Heart left ventricle (tissue), 16 donors: Measurements from ENCODE around the gene SPATA2. TPM values are rescaled to one million over a fixed set of nuclear protein-coding genes. Genes with fewer than 3 reads are reported as not detected.
A peak's percentile ranks its signal among the peaks of the same experiment; 100 is the strongest.
"Not testable (repeated sequence)": the region's sequence is repeated elsewhere in the genome, so short reads cannot be mapped to it uniquely, and the experiment has no call there.

ENCODE experiments used
- ATAC-seq, 4 donors: fragments of 200-7000 bp; cut with Tn5 transposase; one replicate each; pipeline ENCODE4 v1.9.1; 2020 to 2022; ENCODE audit warnings: moderate library complexity in 4 of 4, mild to moderate bottlenecking in 3 of 4, moderate number of reproducible peaks in 1 of 4
- DNase-seq, 5 donors: peaks; one replicate each; pipeline ENCODE4 v3.0.0-alpha.2; 2020
- H3K27ac ChIP-seq, 12 donors: fragments of 200-600 bp; sonication (generic) in 4 of 12; one replicate each; pipeline versions ENCODE4 v1.5.0 to v1.8.0; 2016 to 2022; ENCODE audit warnings: mild to moderate bottlenecking in 2 of 12
- H3K27me3 ChIP-seq, 9 donors: fragments of 200-600 bp; sonication (generic) in 2 of 9; one replicate each; pipeline versions ENCODE4 v1.5.1 to v1.8.0; 2016 to 2022; ENCODE audit warnings: mild to moderate bottlenecking in 3 of 9
- H3K36me3 ChIP-seq, 9 donors: fragments of 200-600 bp; sonication (generic) in 2 of 9; one replicate each; pipeline versions ENCODE4 v1.5.0 to v1.8.0; 2018 to 2022; ENCODE audit warnings: mild to moderate bottlenecking in 2 of 9
- H3K4me1 ChIP-seq, 12 donors: fragments of 200-600 bp; sonication (generic) in 4 of 12; one replicate each; pipeline versions ENCODE4 v1.5.0 to v1.8.0; 2016 to 2022; ENCODE audit warnings: mild to moderate bottlenecking in 3 of 12
- H3K4me3 ChIP-seq, 12 donors: fragments of 200-600 bp; sonication (generic) in 4 of 12; one replicate each; pipeline versions ENCODE4 v1.5.0 to v1.8.0; 2017 to 2022; ENCODE audit warnings: mild to moderate bottlenecking in 9 of 12, moderate library complexity in 4 of 12
- H3K9me3 ChIP-seq, 12 donors: fragments of 200-600 bp; sonication (generic) in 4 of 12; one replicate each; pipeline versions ENCODE4 v1.5.0 to v1.8.0; 2016 to 2022; ENCODE audit warnings: mild to moderate bottlenecking in 1 of 12
- POLR2A ChIP-seq, 2 donors: fragments of 450-650 bp; IDR thresholded peaks; one replicate each; pipeline ENCODE4 v1.6.1; 2017; ENCODE audit warnings: antibody characterized with exemption in 2 of 2, mild to moderate bottlenecking in 2 of 2, moderate library complexity in 2 of 2
- WGBS, 4 donors: extraction: QIAGEN DNeasy Blood & Tissue Kit in 2 of 4; methylation state at CpG; one replicate each; pipeline versions ENCODE4 v1.1.5 to v1.1.7; 2013 to 2018; 5-methylcytosine and 5-hydroxymethylcytosine counted together
- intact Hi-C, 10 donors: fragments of 100-400 bp; cut with DNase I; formaldehyde crosslinking; loops; one replicate each; pipeline versions ENCODE4 v1.11.1 to v1.14.2; 2022
- polyA plus RNA-seq, 2 donors: library from polyadenylated mRNA; stranded (reverse); fragments of 200-250 nt; gene quantifications; one replicate each; pipeline ENCODE4 v1.2.3, GENCODE V29; 2013
- total RNA-seq, 9 donors: library from RNA; depleted of rRNA in 2 of 9; stranded (reverse); fragments of >200 nt in 2 of 9; fragmentation: NEBNext Ultra II Directional in 3 of 9; extraction: Animal tissue kit (Norgen Biotek cat#: 25700) in 3 of 9; gene quantifications; one replicate each; pipeline versions ENCODE4 v1.1.0 to v1.2.4, GENCODE V29; 2016 to 2023
- TF ChIP-seq, protein P1 (sequence below), 12 donors: fragments of 200-600 bp; sonication (generic) in 4 of 12; IDR thresholded peaks; one replicate each; pipeline versions ENCODE4 v1.5.0 to v1.8.0; 2018 to 2022; ENCODE audit warnings: antibody characterized with exemption in 12 of 12, mild to moderate bottlenecking in 5 of 12
- donor health status: ischemic (EF 13 %, LVEDD 7.1; RV severe dilation, severe dysfunction).
- donor health status: healthy with polysubstance abuse.
- donor health status: DM: no; HTN: yes; CAD: no.
- donor health status: DM: no; HTN: no; CAD: no.
- donor health status: ischemic (EF 25% LVEDD 6.9; RV normal size, moderate dysfunction).
- donor health status: ischemic (EF 25% LVEDD 5.7; RV mildly dilated, moderate dysfunction).
- donor health status: healthy.
- donor health status: DM: yes; HTN: yes; CAD: no.
- donor health status: ischemic (EF 35%, LVEDD 5.7; RV mildly dilated, moderate dysfunction).
- donor health status: nonischemic (EF 11% LVEDD 7.7; RV severe dilation, severe dysfunction).
- donor health status: DM: yes; HTN: yes; CAD: no.
- donor health status: PGD.
- donor health status: ischemic (EF 29% LVEDD 5.4; RV normal size, mild dysfunction).
- donor health status: nonischemic (EF 23%, LVEDD 6.1; RV moderate dilation, normal function).

Gene SPATA2
- total and polyA plus RNA-seq, 11 donors, result 4.3 to 9.3 (median 7.8) TPM

- H3K27ac ChIP-seq, result no peak overlapping the region
These were observed 15.6 kb downstream of the SPATA2 start for GRCh38 chr20:49899541-49900383.

GRCh38 chr20:49896204-49896603 lies 19.1 kb downstream of the SPATA2 start:
- peaks cover 0 to 46% (median 23%) of the 10 kb centered on the region in 12 donors for H3K4me1 ChIP-seq
- no peaks in the 10 kb centered on the region for H3K36me3 ChIP-seq
- TF ChIP-seq, protein P1, sequence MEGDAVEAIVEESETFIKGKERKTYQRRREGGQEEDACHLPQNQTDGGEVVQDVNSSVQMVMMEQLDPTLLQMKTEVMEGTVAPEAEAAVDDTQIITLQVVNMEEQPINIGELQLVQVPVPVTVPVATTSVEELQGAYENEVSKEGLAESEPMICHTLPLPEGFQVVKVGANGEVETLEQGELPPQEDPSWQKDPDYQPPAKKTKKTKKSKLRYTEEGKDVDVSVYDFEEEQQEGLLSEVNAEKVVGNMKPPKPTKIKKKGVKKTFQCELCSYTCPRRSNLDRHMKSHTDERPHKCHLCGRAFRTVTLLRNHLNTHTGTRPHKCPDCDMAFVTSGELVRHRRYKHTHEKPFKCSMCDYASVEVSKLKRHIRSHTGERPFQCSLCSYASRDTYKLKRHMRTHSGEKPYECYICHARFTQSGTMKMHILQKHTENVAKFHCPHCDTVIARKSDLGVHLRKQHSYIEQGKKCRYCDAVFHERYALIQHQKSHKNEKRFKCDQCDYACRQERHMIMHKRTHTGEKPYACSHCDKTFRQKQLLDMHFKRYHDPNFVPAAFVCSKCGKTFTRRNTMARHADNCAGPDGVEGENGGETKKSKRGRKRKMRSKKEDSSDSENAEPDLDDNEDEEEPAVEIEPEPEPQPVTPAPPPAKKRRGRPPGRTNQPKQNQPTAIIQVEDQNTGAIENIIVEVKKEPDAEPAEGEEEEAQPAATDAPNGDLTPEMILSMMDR (IDR thresholded peaks at IDR 0.05), result no peak
- TF ChIP-seq POLR2A (IDR thresholded peaks at IDR 0.05), result no peak
- intact Hi-C loops, result no loop called here
- H3K4me3 ChIP-seq, result no peak overlapping the region
- H3K27me3 ChIP-seq, result no peaks in the 10 kb centered on the region
- ATAC-seq, result no peak
- no peak for DNase-seq
- H3K9me3 ChIP-seq, result peaks cover 0 to 5% (median 0%) of the 10 kb centered on the region in 12 donors
- no peak overlapping the region for H3K27ac ChIP-seq
- WGBS, 4 donors, result 85 to 96% (median 90%) methylated on average over 6 of the region's 6 CpGs

More at GRCh38 chr20:49899541-49900383, 15.6 kb downstream of the SPATA2 start:
- intact Hi-C loops, result no loop called here
- Histone ChIP-seq H3K9me3 (peaks cover 0 to 5% (median 0%) of the 10 kb centered on the region in 12 donors), H3K36me3 (peaks cover 0 to 27% (median 15%) of the 10 kb centered on the region in 9 donors), H3K27me3 (no peaks in the 10 kb centered on the region), H3K4me3 (no peak overlapping the region), H3K4me1 (peaks cover 0 to 15% (median 0%) of the 10 kb centered on the region in 12 donors)
- 66 to 75% (median 73%) methylated on average over 10 of the region's 10 CpGs for WGBS, 4 donors
- TF ChIP-seq, protein P1 (IDR thresholded peaks at IDR 0.05), result no peak
- no peak for TF ChIP-seq POLR2A (IDR thresholded peaks at IDR 0.05)
- ATAC-seq (no peak), DNase-seq (peak in 1 of 5 donors; percentile 10)

DNA sequence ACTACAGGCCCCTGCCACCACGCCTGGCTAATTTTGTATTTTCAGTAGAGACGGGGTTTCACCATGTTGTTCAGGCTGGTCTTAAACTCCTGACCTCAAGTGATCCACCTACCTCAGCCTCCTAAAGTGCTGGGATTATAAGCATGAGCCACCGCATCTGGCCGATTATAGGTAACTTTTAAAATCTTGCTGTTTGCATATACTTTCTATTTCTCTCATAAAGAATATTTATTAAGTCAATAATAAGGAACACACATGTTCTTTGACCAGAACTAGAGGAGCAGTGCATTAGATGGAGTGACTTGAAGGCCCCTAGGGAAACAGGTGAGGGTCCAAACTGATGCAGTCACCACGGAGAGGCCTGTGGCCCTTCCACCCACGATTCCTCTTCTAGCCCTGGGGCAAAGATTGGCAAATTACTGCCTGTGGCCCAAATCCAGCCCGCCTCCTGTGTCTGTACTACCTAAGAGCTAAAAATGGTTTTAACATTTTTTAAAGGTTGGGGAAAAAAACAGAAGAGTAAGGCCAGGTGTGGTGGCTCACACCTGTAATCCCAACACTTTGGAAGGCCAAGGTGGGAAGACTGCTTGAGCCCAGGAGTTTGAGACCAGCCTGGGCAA lies 19.7 kb downstream of the SPATA2 start:
- peaks cover 0 to 50% (median 26%) of the 10 kb centered on the region in 12 donors for H3K4me1 ChIP-seq
- H3K9me3 ChIP-seq, H3K4me3 ChIP-seq, intact Hi-C loops, ATAC-seq, H3K27me3 ChIP-seq, H3K36me3 ChIP-seq, DNase-seq, H3K27ac ChIP-seq: not testable (repeated sequence)
- 93 to 95% (median 94%) methylated on average over 7 of the region's 7 CpGs for WGBS, 4 donors

GRCh38 chr20:49894073-49894470 lies 21.3 kb downstream of the SPATA2 start:
- Histone ChIP-seq H3K9me3 (peaks cover 0 to 5% (median 0%) of the 10 kb centered on the region in 12 donors), H3K4me1 (peaks cover 0 to 65% (median 33%) of the 10 kb centered on the region in 12 donors), H3K27me3 (no peaks in the 10 kb centered on the region), H3K4me3 (peak overlapping the region in 4 of 12 donors; percentile 15 to 41 (median 22)), H3K36me3 (peaks cover 0 to 3% (median 0%) of the 10 kb centered on the region in 9 donors), H3K27ac (peak overlapping the region in 3 of 12 donors; percentile 52 to 78 (median 63))
- ATAC-seq, result no peak
- no peak for DNase-seq
- TF ChIP-seq, protein P1 (IDR thresholded peaks at IDR 0.05), result no peak
- TF ChIP-seq POLR2A (IDR thresholded peaks at IDR 0.05), result no peak
- intact Hi-C loops, result loop anchor here in 1 of 10 donors (5.0 kb wide), 1 partner anchor 33 kb away; no protein-coding TSS in a partner anchor
- WGBS, 4 donors, result 80 to 89% (median 86%) methylated on average over 6 of the region's 6 CpGs
